Measurements from ENCODE around the gene UNC13C.

- TF ChIP-seq CTCF (IDR thresholded peaks at IDR 0.05; ENCODE audit: insufficient read depth, low read length) (no peak), GABPA (IDR thresholded peaks at IDR 0.05; ENCODE audit: low read depth) (no peak), REST (IDR thresholded peaks at IDR 0.05; ENCODE audit: insufficient replicate concordance, low read depth) (no peak), POLR2AphosphoS5 (IDR thresholded peaks at IDR 0.05; ENCODE audit: low read depth) (no peak)
These were observed 542.4 kb downstream of the UNC13C start for GRCh38 chr15:54520616-54521015.
